Brain microvascular endothelial cell (primary cell): ENCODE measurements around the gene SYT2.

Source experiments
- DNase-seq: peaks from one replicate; pipeline ENCODE4 v3.0.0-alpha.2; 2020
- H3K27ac ChIP-seq: fragments of 250-450 bp; sonication (Bioruptor Pico); 2 replicates; pipeline ENCODE4 v1.5.1; 2020; ENCODE audit warnings: mild to moderate bottlenecking, moderate library complexity
- H3K27me3 ChIP-seq: fragments of 250-450 bp; sonication (Bioruptor Pico); replicated peaks from 2 replicates; pipeline ENCODE4 v1.5.1; 2020; ENCODE audit warnings: mild to moderate bottlenecking
- H3K36me3 ChIP-seq: fragments of 250-450 bp; sonication (Bioruptor Pico); replicated peaks from 2 replicates; pipeline ENCODE4 v1.5.1; 2020; ENCODE audit warnings: mild to moderate bottlenecking
- H3K4me3 ChIP-seq: 2 replicates; pipeline ENCODE4 v1.5.1; 2011; ENCODE audit warnings: low read depth, mild to moderate bottlenecking, control low read depth, low read length, moderate library complexity
- in situ Hi-C: cut with HindIII; loops from 2 replicates; pipeline ENCODE4 v1.10.0; 2017; ENCODE audit warnings: low sequenced_read_pairs, low pct_ligation_motif_present
- TF ChIP-seq, protein P1 (sequence below): IDR thresholded peaks from 2 replicates; pipeline ENCODE4 v1.5.1; 2011; ENCODE audit warnings: low read depth, mild to moderate bottlenecking, moderate library complexity, low read length, control low read depth, inconsistent platforms; ENCODE audit errors: missing control alignments

The SYT2 gene

DNA sequence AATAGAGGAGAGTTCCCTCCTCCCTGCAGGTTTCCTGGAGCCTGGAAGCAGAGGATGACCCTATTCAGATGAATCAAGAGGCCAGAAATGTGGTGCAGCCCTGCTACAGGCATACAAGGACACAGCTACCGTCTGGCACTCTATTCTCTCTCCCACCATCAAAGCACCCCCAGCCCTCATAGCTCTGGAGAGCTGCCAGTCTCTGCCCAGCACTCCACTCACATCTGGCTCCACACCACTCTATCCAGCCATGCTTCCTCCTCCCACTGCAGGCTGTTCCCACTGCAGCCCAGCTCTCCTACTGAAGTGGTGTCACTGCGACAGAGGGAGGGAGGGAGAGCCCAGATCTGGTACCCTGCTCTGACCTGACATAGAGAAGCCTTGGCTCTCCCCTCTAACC lies 18.4 kb downstream of the SYT2 start:
- no peak overlapping the region for H3K27ac ChIP-seq
- TF ChIP-seq, protein P1, sequence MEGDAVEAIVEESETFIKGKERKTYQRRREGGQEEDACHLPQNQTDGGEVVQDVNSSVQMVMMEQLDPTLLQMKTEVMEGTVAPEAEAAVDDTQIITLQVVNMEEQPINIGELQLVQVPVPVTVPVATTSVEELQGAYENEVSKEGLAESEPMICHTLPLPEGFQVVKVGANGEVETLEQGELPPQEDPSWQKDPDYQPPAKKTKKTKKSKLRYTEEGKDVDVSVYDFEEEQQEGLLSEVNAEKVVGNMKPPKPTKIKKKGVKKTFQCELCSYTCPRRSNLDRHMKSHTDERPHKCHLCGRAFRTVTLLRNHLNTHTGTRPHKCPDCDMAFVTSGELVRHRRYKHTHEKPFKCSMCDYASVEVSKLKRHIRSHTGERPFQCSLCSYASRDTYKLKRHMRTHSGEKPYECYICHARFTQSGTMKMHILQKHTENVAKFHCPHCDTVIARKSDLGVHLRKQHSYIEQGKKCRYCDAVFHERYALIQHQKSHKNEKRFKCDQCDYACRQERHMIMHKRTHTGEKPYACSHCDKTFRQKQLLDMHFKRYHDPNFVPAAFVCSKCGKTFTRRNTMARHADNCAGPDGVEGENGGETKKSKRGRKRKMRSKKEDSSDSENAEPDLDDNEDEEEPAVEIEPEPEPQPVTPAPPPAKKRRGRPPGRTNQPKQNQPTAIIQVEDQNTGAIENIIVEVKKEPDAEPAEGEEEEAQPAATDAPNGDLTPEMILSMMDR = no peak
- H3K27me3 ChIP-seq = peaks cover 32% of the 10 kb centered on the region
- H3K4me3 ChIP-seq = no peak overlapping the region
- H3K36me3 ChIP-seq = no peaks in the 10 kb centered on the region
- in situ Hi-C loops = no loop called here
- DNase-seq = no peak

DNA sequence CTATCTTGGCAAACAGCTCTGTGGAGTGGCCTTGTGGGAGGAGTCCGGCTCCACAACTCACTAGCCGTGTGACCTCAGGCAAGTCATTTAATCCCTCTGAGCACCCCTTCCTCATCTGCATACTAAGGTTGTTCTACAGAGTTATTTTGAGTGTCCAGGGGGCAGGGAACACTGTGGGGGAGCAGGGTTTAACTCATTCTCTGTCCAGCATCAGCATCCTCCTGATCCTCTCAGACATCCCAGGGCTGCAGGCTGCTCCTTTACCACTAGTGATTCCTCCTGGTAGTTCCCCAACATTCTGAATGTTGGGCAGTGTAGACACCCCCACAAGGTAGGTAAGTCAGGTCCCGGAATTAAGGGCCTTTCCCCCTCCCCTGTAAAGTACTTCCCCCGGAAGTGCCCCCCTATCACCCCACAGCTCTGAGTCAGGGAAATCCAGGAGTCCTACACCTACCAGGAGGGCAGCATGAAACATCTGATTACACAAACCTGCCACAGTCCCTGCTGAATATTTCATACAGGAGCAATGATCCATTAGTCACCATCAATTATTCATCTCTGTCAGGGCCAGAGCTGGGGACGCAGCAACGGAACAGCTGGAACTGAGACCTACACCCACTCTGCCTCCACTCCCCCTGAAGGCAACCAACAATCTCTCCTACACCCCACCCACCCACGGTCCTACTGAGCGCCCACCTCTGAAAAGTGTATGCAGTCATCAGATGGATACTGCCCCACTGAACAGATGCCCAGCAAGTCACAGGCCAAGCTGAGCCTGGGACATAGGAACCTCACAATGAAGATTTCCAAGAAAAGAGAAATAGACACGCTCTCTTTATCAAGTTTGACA lies 20.5 kb downstream of the SYT2 start:
- no peak for DNase-seq
- no peak overlapping the region for H3K4me3 ChIP-seq
- in situ Hi-C loops = no loop called here
- H3K36me3 ChIP-seq = no peaks in the 10 kb centered on the region
- TF ChIP-seq, protein P1 = no peak
- H3K27ac ChIP-seq = no peak overlapping the region
- H3K27me3 ChIP-seq = peaks cover 20% of the 10 kb centered on the region

DNA sequence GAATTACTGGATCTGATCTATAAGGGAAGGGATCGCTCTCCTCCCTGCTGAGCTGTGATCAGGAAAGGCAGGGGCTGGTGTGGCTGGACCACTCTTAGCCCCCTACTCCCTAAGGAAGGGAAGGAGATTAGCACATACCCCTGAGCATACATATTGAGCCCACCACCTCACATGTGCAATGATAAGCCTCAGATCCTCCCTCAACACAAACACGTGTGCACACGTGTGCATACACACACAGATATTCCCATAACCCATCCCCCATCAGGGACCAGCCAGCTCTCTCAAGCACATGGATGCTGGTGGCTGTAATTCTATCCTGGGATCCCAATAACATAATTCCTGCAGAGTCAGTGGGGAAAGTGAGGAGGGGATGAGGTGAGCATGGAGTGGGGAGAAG lies 21.2 kb downstream of the SYT2 start:
- H3K27ac ChIP-seq = no peak overlapping the region
- H3K36me3 ChIP-seq = no peaks in the 10 kb centered on the region
- peaks cover 20% of the 10 kb centered on the region for H3K27me3 ChIP-seq
- DNase-seq = no peak
- H3K4me3 ChIP-seq = no peak overlapping the region
- TF ChIP-seq, protein P1 = no peak
- in situ Hi-C loops = no loop called here

DNA sequence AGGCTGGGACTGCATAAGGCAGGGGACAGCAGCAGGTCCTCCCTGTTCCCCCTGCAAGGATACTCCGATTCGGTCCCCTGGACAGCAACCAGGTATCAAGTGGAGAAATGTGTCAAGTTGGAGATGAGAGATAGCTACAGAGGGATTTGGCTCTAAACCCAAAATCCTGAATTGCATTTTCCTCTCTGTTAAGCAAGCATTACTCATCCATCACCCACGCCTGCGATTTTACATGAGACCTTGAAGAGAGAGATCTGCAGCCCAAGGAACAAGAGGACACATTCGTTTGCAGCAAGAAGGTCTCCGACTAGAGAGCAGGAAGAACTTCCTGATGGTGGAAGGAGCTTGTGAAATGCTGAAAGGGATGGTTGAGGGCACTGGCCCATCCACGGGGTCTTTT lies 21.9 kb downstream of the SYT2 start:
- no peak overlapping the region for H3K4me3 ChIP-seq
- in situ Hi-C loops = no loop called here
- TF ChIP-seq, protein P1 = no peak
- H3K36me3 ChIP-seq = no peaks in the 10 kb centered on the region
- no peak for DNase-seq
- H3K27me3 ChIP-seq = peaks cover 20% of the 10 kb centered on the region
- no peak overlapping the region for H3K27ac ChIP-seq

DNA sequence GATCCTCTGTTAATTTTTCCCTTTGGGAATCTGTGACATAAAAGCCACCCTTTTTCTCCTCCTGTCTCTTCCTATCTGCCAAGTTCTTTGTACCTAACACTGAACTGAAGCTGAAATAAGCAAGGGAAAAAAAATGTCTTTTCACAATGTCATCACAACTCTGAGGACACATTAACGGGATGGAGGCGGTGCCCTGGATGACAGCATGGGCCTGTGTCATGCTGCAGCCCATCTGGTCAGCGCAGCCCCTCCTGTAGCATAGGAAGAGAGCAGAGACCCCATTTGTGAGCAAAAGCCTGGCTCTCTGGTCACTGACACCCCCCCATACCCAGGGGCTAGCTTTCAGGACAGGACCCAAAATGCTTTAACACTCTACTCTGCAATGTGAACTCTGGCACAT lies 22.5 kb downstream of the SYT2 start:
- Histone ChIP-seq H3K27ac (no peak overlapping the region), H3K4me3 (no peak overlapping the region), H3K27me3 (peaks cover 20% of the 10 kb centered on the region), H3K36me3 (no peaks in the 10 kb centered on the region)
- TF ChIP-seq, protein P1 = no peak
- no peak for DNase-seq
- in situ Hi-C loops = no loop called here

DNA sequence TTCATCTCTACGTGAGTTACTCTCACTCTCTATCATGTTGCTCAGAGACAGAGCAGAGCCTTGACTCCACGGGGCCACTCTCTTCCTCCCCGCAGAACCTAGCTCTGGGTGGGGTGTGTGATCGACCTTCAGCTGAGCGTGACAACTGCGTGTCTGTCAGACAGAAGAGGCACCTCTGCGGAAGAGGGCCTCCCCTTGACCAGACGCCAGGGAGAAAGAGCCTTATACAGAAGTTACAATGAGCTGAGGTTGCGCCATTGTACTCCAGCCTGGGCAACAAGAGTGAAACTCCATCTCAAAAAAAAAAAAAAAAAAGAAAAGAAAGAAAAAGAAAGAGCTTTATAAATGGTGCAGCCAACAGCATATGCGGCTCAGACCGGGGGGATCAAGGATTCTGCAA lies 22.9 kb downstream of the SYT2 start:
- no peaks in the 10 kb centered on the region for H3K36me3 ChIP-seq
- H3K27ac ChIP-seq = no peak overlapping the region
- in situ Hi-C loops = no loop called here
- no peak overlapping the region for H3K4me3 ChIP-seq
- DNase-seq = no peak
- TF ChIP-seq, protein P1 = no peak
- peaks cover 20% of the 10 kb centered on the region for H3K27me3 ChIP-seq
